Neural cell (in vitro differentiated cells): ENCODE measurements around the gene SPOCK1. TPM values are rescaled to one million over a fixed set of nuclear protein-coding genes. Genes with fewer than 3 reads are reported as not detected.

Experiments used
- H2AFZ ChIP-seq: fragments of 200-600, 300-800 bp; sonication (generic), shearing (Covaris generic); 2 replicates; pipeline ENCODE4 v1.6.0; 2014; ENCODE audit warnings: low read depth, mild to moderate bottlenecking, antibody characterized with exemption, low read length, moderate library complexity
- H3F3A ChIP-seq: fragments of 200-600 bp; shearing (Covaris generic); 2 replicates; pipeline ENCODE4 v1.6.1; 2016; ENCODE audit warnings: mild to moderate bottlenecking, moderate library complexity, mixed read lengths, antibody characterized with exemption, low read length; ENCODE audit not compliant: insufficient read depth, poor library complexity, severe bottlenecking
- H3K27ac ChIP-seq: fragments of 200-600, 300-800 bp; sonication (generic), shearing (Covaris generic); 2 replicates; pipeline ENCODE4 v1.5.1; 2014; ENCODE audit warnings: mild to moderate bottlenecking, low read length, moderate library complexity
- H3K27me3 ChIP-seq: fragments of 300-800, 200-600 bp; sonication (generic), shearing (Covaris generic); 2 replicates; pipeline ENCODE4 v1.6.0; 2014; ENCODE audit warnings: mild to moderate bottlenecking, low read depth, low read length, moderate library complexity; ENCODE audit not compliant: insufficient read depth
- H3K36me3 ChIP-seq: fragments of 300-800, 200-600 bp; sonication (generic), shearing (Covaris generic); 2 replicates; pipeline ENCODE4 v1.5.1; 2014; ENCODE audit warnings: mild to moderate bottlenecking, antibody characterized with exemption, low read length, moderate library complexity; ENCODE audit not compliant: insufficient read depth
- H3K4me2 ChIP-seq: fragments of 300-800, 200-600 bp; sonication (generic), shearing (Covaris generic); 2 replicates; pipeline ENCODE4 v1.6.0; 2014; ENCODE audit warnings: mild to moderate bottlenecking, low read length
- H3K4me3 ChIP-seq: fragments of 300-800, 200-600 bp; sonication (generic), shearing (Covaris generic); 2 replicates; pipeline ENCODE4 v1.5.1; 2014; ENCODE audit warnings: mild to moderate bottlenecking, low read length, moderate library complexity
- H3K79me2 ChIP-seq: fragments of 200-600 bp; shearing (Covaris generic); replicated peaks from 2 replicates; pipeline ENCODE4 v1.6.0; 2014; ENCODE audit warnings: mild to moderate bottlenecking, low read length, moderate library complexity; ENCODE audit not compliant: insufficient read depth
- H3K9ac ChIP-seq: fragments of 300-800, 200-600 bp; sonication (generic), shearing (Covaris generic); 2 replicates; pipeline ENCODE4 v1.6.1; 2016; ENCODE audit warnings: mild to moderate bottlenecking, low read length, mixed read lengths
- H3K9me2 ChIP-seq: fragments of 200-600 bp; shearing (Covaris generic); 2 replicates; pipeline ENCODE4 v1.6.1; 2016; ENCODE audit warnings: mild to moderate bottlenecking, low read length, mixed read lengths; ENCODE audit not compliant: insufficient read depth
- H3K9me3 ChIP-seq: fragments of 200-600, 300-800 bp; sonication (generic), shearing (Covaris generic); 2 replicates; pipeline ENCODE4 v1.6.1; 2016; ENCODE audit warnings: mild to moderate bottlenecking, mixed run types, low read length, moderate library complexity, mixed read lengths
- H4K20me1 ChIP-seq: fragments of 200-600 bp; shearing (Covaris generic); 2 replicates; pipeline ENCODE4 v1.6.1; 2016; ENCODE audit warnings: mild to moderate bottlenecking, mixed run types; ENCODE audit not compliant: insufficient read depth
- EP300 ChIP-seq: fragments of 450-650 bp; conservative IDR thresholded peaks from 2 replicates; pipeline ENCODE4 v1.6.1; 2014; ENCODE audit warnings: antibody characterized with exemption, mild to moderate bottlenecking, moderate library complexity; ENCODE audit not compliant: poor library complexity, severe bottlenecking
- EZH2 ChIP-seq: fragments of 200-600, 300-800 bp; shearing (Covaris generic), sonication (generic); IDR thresholded peaks from 2 replicates; pipeline ENCODE4 v1.6.1; 2014; ENCODE audit warnings: antibody characterized with exemption, low read length, borderline replicate concordance, mild to moderate bottlenecking; ENCODE audit not compliant: insufficient read depth, poor library complexity, severe bottlenecking
- MXI1 ChIP-seq: fragments of 450-650 bp; conservative IDR thresholded peaks from 2 replicates; pipeline ENCODE4 v1.6.1; 2014; ENCODE audit warnings: antibody characterized with exemption, mild to moderate bottlenecking; ENCODE audit not compliant: poor library complexity, severe bottlenecking
- POLR2AphosphoS5 ChIP-seq: IDR thresholded peaks from 2 replicates; pipeline ENCODE4 v1.6.1; 2012
- RAD21 ChIP-seq: fragments of 450-650 bp; conservative IDR thresholded peaks from 2 replicates; pipeline ENCODE4 v1.6.1; 2014; ENCODE audit warnings: antibody characterized with exemption, mild to moderate bottlenecking, moderate library complexity
- SMC3 ChIP-seq: fragments of 450-650 bp; conservative IDR thresholded peaks from 2 replicates; pipeline ENCODE4 v1.6.1; 2014; ENCODE audit warnings: antibody characterized with exemption, mild to moderate bottlenecking, moderate library complexity; ENCODE audit not compliant: poor library complexity
- TAF1 ChIP-seq: IDR thresholded peaks from 2 replicates; pipeline ENCODE4 v1.6.1; 2012; ENCODE audit warnings: low read depth
- polyA plus RNA-seq: library from polyadenylated mRNA; depleted of rRNA; stranded (reverse); fragments of >200 nt; gene quantifications from 2 replicates; pipeline ENCODE4 v1.2.3, GENCODE V29; 2014
- TF ChIP-seq, protein P1 (sequence below): IDR thresholded peaks from 2 replicates; pipeline ENCODE4 v1.6.1; 2012; ENCODE audit warnings: borderline replicate concordance
- TF ChIP-seq, protein P2 (sequence below): fragments of 450-650 bp; IDR thresholded peaks from 2 replicates; pipeline ENCODE4 v1.5.1; 2014; ENCODE audit warnings: antibody characterized with exemption, mild to moderate bottlenecking, moderate library complexity; ENCODE audit not compliant: poor library complexity, severe bottlenecking

SPOCK1 gene
- polyA plus RNA-seq, 1 donor from 2014 or later: 33.6 TPM

DNA sequence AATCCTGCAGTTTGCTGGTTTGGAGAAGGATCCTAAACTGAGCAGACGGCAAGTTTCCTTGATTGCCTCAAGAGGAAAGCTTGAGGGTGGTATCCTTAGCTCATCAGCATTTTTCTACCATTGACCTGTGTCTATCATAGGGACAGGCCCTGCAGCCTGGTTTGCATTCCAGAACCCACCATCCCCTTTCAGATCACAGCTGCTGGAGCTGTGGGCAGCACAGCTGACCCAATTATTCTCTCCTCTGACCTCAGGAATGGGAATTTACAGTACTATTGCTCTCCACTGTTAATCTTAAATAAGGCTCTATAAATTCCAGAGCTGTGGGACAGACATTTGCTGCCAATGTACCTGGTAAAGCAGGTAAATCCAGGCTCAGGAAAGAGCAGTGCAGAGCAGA, 163.0 kb downstream of the SPOCK1 start:
- Histone ChIP-seq H3F3A (no peaks in the 10 kb centered on the region), H4K20me1 (no peaks in the 10 kb centered on the region), H3K9ac (no peak overlapping the region), H3K27ac (peak overlapping the region; percentile 11), H3K4me3 (no peak overlapping the region), H3K9me3 (no peaks in the 10 kb centered on the region), H3K27me3 (no peaks in the 10 kb centered on the region), H3K4me2 (no peak overlapping the region), H3K9me2 (no peaks in the 10 kb centered on the region), H3K79me2 (no peaks in the 10 kb centered on the region), H3K36me3 (no peaks in the 10 kb centered on the region), H2AFZ (no peak overlapping the region)
- TF ChIP-seq SMC3: no peak
- no peak for TF ChIP-seq MXI1
- TF ChIP-seq POLR2AphosphoS5: no peak
- TF ChIP-seq RAD21: no peak
- TF ChIP-seq, protein P1, sequence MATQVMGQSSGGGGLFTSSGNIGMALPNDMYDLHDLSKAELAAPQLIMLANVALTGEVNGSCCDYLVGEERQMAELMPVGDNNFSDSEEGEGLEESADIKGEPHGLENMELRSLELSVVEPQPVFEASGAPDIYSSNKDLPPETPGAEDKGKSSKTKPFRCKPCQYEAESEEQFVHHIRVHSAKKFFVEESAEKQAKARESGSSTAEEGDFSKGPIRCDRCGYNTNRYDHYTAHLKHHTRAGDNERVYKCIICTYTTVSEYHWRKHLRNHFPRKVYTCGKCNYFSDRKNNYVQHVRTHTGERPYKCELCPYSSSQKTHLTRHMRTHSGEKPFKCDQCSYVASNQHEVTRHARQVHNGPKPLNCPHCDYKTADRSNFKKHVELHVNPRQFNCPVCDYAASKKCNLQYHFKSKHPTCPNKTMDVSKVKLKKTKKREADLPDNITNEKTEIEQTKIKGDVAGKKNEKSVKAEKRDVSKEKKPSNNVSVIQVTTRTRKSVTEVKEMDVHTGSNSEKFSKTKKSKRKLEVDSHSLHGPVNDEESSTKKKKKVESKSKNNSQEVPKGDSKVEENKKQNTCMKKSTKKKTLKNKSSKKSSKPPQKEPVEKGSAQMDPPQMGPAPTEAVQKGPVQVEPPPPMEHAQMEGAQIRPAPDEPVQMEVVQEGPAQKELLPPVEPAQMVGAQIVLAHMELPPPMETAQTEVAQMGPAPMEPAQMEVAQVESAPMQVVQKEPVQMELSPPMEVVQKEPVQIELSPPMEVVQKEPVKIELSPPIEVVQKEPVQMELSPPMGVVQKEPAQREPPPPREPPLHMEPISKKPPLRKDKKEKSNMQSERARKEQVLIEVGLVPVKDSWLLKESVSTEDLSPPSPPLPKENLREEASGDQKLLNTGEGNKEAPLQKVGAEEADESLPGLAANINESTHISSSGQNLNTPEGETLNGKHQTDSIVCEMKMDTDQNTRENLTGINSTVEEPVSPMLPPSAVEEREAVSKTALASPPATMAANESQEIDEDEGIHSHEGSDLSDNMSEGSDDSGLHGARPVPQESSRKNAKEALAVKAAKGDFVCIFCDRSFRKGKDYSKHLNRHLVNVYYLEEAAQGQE: no peak
- no peak for TF ChIP-seq EP300
- no peak for TF ChIP-seq TAF1
- TF ChIP-seq, protein P2, sequence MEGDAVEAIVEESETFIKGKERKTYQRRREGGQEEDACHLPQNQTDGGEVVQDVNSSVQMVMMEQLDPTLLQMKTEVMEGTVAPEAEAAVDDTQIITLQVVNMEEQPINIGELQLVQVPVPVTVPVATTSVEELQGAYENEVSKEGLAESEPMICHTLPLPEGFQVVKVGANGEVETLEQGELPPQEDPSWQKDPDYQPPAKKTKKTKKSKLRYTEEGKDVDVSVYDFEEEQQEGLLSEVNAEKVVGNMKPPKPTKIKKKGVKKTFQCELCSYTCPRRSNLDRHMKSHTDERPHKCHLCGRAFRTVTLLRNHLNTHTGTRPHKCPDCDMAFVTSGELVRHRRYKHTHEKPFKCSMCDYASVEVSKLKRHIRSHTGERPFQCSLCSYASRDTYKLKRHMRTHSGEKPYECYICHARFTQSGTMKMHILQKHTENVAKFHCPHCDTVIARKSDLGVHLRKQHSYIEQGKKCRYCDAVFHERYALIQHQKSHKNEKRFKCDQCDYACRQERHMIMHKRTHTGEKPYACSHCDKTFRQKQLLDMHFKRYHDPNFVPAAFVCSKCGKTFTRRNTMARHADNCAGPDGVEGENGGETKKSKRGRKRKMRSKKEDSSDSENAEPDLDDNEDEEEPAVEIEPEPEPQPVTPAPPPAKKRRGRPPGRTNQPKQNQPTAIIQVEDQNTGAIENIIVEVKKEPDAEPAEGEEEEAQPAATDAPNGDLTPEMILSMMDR: no peak
- TF ChIP-seq EZH2: no peak

DNA sequence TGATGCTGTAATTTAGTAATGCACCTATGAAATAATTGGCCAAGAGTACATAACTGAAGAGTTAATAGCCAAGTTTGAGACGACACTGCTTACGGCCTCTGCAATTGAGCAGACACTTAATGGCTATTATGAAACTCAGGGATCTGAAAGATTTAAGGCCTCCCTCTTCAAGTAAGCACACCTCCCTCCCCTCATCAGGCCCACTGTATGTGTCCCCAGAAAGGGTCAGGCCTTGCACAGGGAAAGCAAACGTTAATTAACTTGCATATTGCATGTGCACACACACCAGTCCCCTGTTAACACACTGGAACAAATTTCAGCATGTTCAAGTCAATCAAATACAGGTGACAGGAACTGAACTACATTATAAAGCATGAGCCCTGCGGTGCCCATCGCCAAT, 163.6 kb downstream of the SPOCK1 start:
- Histone ChIP-seq H3K27me3 (no peaks in the 10 kb centered on the region), H3K9me3 (no peaks in the 10 kb centered on the region), H3K9me2 (no peaks in the 10 kb centered on the region), H3F3A (no peaks in the 10 kb centered on the region), H2AFZ (no peak overlapping the region), H3K79me2 (no peaks in the 10 kb centered on the region), H3K36me3 (no peaks in the 10 kb centered on the region), H4K20me1 (no peaks in the 10 kb centered on the region), H3K9ac (no peak overlapping the region), H3K4me2 (no peak overlapping the region), H3K4me3 (no peak overlapping the region), H3K27ac (no peak overlapping the region)
- TF ChIP-seq, protein P1: no peak
- TF ChIP-seq MXI1 (no peak), EP300 (no peak), SMC3 (no peak), POLR2AphosphoS5 (no peak), RAD21 (no peak)
